IPS-18a (cell line): ENCODE measurements around the gene ZFHX3.

Source experiments
- H3K27ac ChIP-seq: one replicate; pipeline ENCODE4 v1.5.1; 2013; ENCODE audit warnings: low read length
- H3K27me3 ChIP-seq: one replicate; pipeline ENCODE4 v1.6.1; 2013; ENCODE audit warnings: mild to moderate bottlenecking, low read length; ENCODE audit not compliant: control insufficient read depth, insufficient read depth
- H3K36me3 ChIP-seq: one replicate; pipeline ENCODE4 v1.6.1; 2013; ENCODE audit warnings: low read depth, low read length; ENCODE audit not compliant: control insufficient read depth
- H3K4me1 ChIP-seq: one replicate; pipeline ENCODE4 v1.6.1; 2013; ENCODE audit warnings: low read depth, low read length; ENCODE audit not compliant: control insufficient read depth
- H3K4me3 ChIP-seq: one replicate; pipeline ENCODE4 v1.5.1; 2013; ENCODE audit warnings: low read length
- H3K9ac ChIP-seq: one replicate; pipeline ENCODE4 v1.6.1; 2013; ENCODE audit warnings: mild to moderate bottlenecking, low read length, moderate library complexity
- H3K9me3 ChIP-seq: one replicate; pipeline ENCODE4 v1.6.1; 2013; ENCODE audit warnings: low read depth, low read length; ENCODE audit not compliant: control insufficient read depth

The ZFHX3 gene

GRCh38 chr16:72960101-72960500, 87.8 kb downstream of the ZFHX3 start:
- H3K27ac ChIP-seq: no peak overlapping the region
- no peaks in the 10 kb centered on the region for H3K4me1 ChIP-seq
- no peaks in the 10 kb centered on the region for H3K9me3 ChIP-seq
- no peak overlapping the region for H3K4me3 ChIP-seq
- no peaks in the 10 kb centered on the region for H3K36me3 ChIP-seq
- H3K27me3 ChIP-seq: peaks cover 5% of the 10 kb centered on the region
- H3K9ac ChIP-seq: no peak overlapping the region

DNA sequence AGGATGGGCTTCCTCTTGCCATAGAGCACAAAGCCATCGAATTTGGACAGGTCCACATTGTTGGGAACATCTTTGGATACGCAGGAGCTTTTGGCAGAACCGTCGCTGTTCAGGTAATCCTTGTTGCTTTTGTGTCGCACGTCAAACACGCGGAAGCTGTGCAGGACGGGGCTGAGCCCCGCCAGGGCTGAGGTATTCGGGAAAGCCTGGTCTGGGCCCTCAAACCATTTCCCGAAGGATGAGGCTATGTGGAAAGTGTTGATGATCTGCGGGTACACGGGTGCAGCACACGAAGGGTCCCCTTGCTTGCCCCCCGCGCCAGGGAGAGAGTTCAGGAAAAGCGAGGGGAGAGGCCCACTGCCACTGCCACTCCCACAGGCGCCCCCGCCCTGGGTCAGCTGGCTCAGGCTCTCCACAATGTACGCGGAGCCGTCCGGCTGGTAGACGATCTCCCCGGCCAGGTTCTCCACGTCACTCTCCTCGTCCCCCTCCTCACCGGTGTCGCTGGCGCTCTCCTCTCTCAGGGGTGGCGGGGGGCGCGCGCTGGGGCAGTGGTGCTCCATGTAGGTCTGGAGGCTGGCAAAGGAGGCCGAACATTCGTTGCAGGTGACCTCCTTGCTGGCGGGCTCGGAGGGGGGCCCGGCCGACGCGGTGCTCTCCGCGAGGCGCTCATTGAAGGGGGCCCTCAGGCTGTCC, 88.5 kb downstream of the ZFHX3 start:
- no peaks in the 10 kb centered on the region for H3K36me3 ChIP-seq
- no peak overlapping the region for H3K27ac ChIP-seq
- H3K27me3 ChIP-seq: peaks cover 5% of the 10 kb centered on the region
- H3K9me3 ChIP-seq: no peaks in the 10 kb centered on the region
- no peak overlapping the region for H3K9ac ChIP-seq
- H3K4me1 ChIP-seq: no peaks in the 10 kb centered on the region
- no peak overlapping the region for H3K4me3 ChIP-seq

GRCh38 chr16:72958522-72959076, 89.3 kb downstream of the ZFHX3 start:
- Histone ChIP-seq H3K27ac (no peak overlapping the region), H3K4me3 (no peak overlapping the region), H3K9ac (no peak overlapping the region), H3K9me3 (no peaks in the 10 kb centered on the region), H3K36me3 (no peaks in the 10 kb centered on the region), H3K27me3 (peaks cover 5% of the 10 kb centered on the region), H3K4me1 (no peaks in the 10 kb centered on the region)

- H3K4me1 ChIP-seq: no peaks in the 10 kb centered on the region
- H3K9ac ChIP-seq: no peak overlapping the region
- no peaks in the 10 kb centered on the region for H3K36me3 ChIP-seq
- H3K27ac ChIP-seq: no peak overlapping the region
- H3K27me3 ChIP-seq: peaks cover 5% of the 10 kb centered on the region
- H3K4me3 ChIP-seq: no peak overlapping the region
- H3K9me3 ChIP-seq: no peaks in the 10 kb centered on the region
Measured at GRCh38 chr16:72957303-72958277, 90.3 kb downstream of the ZFHX3 start.

DNA sequence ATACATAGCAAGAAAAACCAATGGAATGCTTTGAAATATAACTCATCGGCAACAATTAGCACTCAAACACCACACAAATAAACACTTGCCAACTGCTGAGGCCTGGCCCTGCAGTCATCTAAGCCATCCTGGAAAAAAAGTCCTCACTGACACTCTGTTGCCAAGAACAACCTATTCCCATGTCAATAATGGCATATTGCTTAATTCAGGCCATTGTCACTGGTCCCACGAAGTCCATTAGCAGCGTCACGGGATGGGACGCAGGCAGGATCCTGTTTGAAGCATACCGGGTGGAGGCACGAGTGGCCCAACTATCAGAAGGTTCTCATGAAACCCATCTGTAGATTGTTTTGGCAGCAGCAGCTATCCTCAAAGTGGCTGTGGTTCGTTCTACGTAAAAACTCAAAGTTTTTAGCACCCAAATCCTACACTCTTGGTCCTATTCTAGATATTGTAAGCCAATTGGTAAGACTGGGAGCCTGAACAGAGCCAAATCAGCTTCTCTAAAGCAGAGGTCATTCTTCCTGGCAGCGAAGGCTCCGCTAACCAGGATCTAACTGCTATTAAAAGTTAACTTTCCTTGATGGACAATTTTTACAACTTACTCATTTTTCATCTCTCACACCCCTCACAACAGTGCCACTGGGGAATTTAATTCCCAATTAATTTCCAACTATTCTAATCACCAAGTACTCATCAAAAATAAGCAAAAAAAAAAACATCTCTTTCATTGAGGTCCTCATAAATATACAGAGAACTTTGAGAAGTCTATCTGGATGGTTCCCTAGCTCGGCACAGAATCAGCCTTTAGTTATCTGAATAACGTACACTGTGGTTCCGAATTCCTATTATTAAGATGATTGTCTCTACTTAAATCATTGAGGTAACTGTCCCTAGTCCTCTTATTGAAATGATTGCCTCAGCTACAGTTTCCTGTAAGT, 91.5 kb downstream of the ZFHX3 start:
- Histone ChIP-seq H3K9me3 (no peaks in the 10 kb centered on the region), H3K27ac (no peak overlapping the region), H3K4me3 (no peak overlapping the region), H3K4me1 (no peaks in the 10 kb centered on the region), H3K36me3 (no peaks in the 10 kb centered on the region), H3K9ac (no peak overlapping the region), H3K27me3 (peaks cover 3% of the 10 kb centered on the region)

DNA sequence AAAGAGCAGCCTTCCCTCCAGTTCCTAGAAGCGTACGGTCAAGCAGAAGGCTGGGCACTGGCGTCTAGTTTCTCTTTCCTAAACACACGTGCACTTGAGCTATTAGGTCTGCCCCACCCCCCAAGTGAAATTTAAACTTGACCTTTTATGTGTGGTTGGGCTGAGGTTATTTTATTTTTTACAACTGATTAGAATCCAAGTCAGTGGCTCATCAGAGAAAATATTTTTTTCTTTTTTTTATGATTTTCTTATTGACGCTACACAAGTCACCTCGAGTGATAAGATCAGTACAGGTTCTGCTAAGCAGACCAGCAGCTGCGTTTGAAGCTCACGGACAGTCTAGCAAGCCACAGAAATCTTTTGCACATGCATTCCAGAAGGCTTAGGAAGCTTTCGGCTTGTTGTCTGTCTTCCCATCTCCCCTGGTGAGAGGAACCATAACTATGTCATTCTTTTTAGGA, 95.1 kb downstream of the ZFHX3 start:
- no peak overlapping the region for H3K9ac ChIP-seq
- no peaks in the 10 kb centered on the region for H3K9me3 ChIP-seq
- H3K4me1 ChIP-seq: no peaks in the 10 kb centered on the region
- H3K36me3 ChIP-seq: no peaks in the 10 kb centered on the region
- H3K27ac ChIP-seq: no peak overlapping the region
- H3K4me3 ChIP-seq: no peak overlapping the region
- no peaks in the 10 kb centered on the region for H3K27me3 ChIP-seq

GRCh38 chr16:72952404-72952803, 95.5 kb downstream of the ZFHX3 start:
- Histone ChIP-seq H3K4me1 (no peaks in the 10 kb centered on the region), H3K9ac (no peak overlapping the region)

DNA sequence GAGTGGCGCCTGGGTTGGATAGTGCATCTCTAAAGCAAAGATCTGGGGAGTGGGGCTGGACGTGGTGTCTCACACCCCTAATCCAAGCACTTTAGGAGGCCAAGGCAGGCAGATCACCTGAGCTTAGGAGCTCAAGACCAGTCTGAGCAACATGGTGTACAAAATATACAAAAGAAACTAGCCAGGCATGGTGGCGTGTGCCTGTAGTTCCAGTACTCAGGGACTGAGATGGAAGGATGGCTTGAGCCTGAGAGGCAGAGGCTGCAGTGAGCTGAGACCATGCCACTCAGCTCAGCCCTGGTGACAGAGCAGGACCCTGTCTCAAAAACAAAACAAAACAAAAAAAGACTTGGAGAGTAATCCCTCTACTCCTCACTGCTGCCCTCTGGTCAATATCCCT, 96.0 kb downstream of the ZFHX3 start:
- peaks cover 5% of the 10 kb centered on the region for H3K4me1 ChIP-seq
- no peaks in the 10 kb centered on the region for H3K9me3 ChIP-seq
- H3K9ac ChIP-seq: no peak overlapping the region
- H3K36me3 ChIP-seq: no peaks in the 10 kb centered on the region
- no peaks in the 10 kb centered on the region for H3K27me3 ChIP-seq
- H3K27ac ChIP-seq: no peak overlapping the region
- no peak overlapping the region for H3K4me3 ChIP-seq

More at GRCh38 chr16:72952404-72952803, 95.5 kb downstream of the ZFHX3 start:
- H3K9me3 ChIP-seq: no peaks in the 10 kb centered on the region
- no peak overlapping the region for H3K4me3 ChIP-seq
- no peak overlapping the region for H3K27ac ChIP-seq
- H3K36me3 ChIP-seq: no peaks in the 10 kb centered on the region
- no peaks in the 10 kb centered on the region for H3K27me3 ChIP-seq

DNA sequence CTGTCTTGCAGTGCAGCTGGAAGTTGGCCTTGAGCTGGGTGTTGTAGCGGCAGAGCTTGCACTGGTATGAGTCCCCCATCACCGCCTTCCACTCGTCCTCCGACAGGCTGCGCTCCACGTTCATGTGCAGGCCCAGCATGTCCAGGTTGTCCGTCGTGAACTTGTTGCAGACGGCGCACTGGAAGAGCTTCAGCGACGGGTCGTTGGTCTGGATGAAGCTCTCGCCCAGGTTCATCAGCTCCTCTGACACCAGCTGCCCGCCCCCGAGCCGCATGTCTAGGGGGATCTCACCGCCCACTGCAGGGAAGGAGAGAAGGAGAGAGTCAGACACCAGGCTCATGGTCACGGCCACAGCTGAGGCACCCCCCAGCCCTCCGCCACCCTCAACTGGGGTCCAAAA, 97.3 kb downstream of the ZFHX3 start:
- Histone ChIP-seq H3K36me3 (no peaks in the 10 kb centered on the region), H3K27me3 (no peaks in the 10 kb centered on the region)

GRCh38 chr16:72948238-72948829, 99.6 kb downstream of the ZFHX3 start:
- H3K9ac ChIP-seq: no peak overlapping the region
- no peak overlapping the region for H3K4me3 ChIP-seq
- H3K27me3 ChIP-seq: no peaks in the 10 kb centered on the region
- no peaks in the 10 kb centered on the region for H3K9me3 ChIP-seq
- H3K36me3 ChIP-seq: no peaks in the 10 kb centered on the region
- H3K4me1 ChIP-seq: peaks cover 7% of the 10 kb centered on the region
- H3K27ac ChIP-seq: no peak overlapping the region

More for the DNA sequence above, 97.3 kb downstream of the ZFHX3 start:
- no peak overlapping the region for H3K27ac ChIP-seq
- no peak overlapping the region for H3K4me3 ChIP-seq
- H3K4me1 ChIP-seq: peaks cover 7% of the 10 kb centered on the region
- no peaks in the 10 kb centered on the region for H3K9me3 ChIP-seq
- H3K9ac ChIP-seq: no peak overlapping the region
